Measurements from ENCODE around the gene STX8. TPM values are rescaled to one million over a fixed set of nuclear protein-coding genes. Genes with fewer than 3 reads are reported as not detected.

Gene STX8
- total RNA-seq, 1 donor, result 77.5 TPM

DNA sequence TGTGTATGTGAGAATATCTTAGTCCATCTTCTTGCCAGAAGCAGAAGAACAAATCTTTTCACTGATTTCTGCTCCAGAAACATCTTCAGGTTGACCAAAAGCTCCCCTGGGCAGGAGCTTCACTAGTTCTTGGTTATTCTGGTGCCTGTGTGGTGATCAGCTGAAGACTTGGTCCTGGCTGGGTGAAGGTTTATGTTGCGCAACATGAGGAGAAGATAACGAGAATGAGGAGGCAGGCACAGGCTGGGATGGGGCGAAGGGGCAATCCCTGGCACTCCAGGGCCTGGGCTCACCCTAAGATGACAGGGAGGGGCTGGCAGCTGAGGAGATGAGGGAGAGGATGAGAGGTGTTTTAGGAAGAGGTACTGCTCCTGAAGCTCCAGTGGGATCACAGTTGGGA lies 322.3 kb downstream of the STX8 start:
- TF ChIP-seq, protein P1, sequence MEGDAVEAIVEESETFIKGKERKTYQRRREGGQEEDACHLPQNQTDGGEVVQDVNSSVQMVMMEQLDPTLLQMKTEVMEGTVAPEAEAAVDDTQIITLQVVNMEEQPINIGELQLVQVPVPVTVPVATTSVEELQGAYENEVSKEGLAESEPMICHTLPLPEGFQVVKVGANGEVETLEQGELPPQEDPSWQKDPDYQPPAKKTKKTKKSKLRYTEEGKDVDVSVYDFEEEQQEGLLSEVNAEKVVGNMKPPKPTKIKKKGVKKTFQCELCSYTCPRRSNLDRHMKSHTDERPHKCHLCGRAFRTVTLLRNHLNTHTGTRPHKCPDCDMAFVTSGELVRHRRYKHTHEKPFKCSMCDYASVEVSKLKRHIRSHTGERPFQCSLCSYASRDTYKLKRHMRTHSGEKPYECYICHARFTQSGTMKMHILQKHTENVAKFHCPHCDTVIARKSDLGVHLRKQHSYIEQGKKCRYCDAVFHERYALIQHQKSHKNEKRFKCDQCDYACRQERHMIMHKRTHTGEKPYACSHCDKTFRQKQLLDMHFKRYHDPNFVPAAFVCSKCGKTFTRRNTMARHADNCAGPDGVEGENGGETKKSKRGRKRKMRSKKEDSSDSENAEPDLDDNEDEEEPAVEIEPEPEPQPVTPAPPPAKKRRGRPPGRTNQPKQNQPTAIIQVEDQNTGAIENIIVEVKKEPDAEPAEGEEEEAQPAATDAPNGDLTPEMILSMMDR (IDR thresholded peaks at IDR 0.05; ENCODE audit: insufficient read depth, low read length), result no peak
- H3K4me3 ChIP-seq (ENCODE audit: low read depth, low read length), result no peak overlapping the region
- DNase-seq (ENCODE audit: low read depth), result no peak

DNA sequence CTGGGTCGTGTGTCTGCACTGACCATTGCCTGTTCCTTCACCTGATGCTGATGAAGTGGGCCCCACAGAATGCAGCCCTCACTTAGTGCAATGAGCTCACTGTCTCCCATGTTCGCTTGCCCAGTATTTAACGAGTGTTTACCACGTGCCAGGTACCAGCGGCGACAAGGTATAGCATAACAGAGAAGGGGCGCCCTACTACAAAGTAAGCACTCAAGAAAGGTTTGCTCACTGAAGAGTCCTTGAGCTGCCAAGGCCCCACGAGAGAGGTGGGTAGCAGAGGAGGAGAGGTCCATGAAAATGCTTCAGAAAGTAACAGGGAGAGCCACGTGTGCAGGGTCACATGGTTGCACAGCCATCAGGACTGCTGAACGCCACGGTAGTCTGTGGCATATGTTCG lies 324.3 kb downstream of the STX8 start:
- no peak overlapping the region for H3K4me3 ChIP-seq (ENCODE audit: low read depth, low read length)
- DNase-seq (ENCODE audit: low read depth), result no peak

DNA sequence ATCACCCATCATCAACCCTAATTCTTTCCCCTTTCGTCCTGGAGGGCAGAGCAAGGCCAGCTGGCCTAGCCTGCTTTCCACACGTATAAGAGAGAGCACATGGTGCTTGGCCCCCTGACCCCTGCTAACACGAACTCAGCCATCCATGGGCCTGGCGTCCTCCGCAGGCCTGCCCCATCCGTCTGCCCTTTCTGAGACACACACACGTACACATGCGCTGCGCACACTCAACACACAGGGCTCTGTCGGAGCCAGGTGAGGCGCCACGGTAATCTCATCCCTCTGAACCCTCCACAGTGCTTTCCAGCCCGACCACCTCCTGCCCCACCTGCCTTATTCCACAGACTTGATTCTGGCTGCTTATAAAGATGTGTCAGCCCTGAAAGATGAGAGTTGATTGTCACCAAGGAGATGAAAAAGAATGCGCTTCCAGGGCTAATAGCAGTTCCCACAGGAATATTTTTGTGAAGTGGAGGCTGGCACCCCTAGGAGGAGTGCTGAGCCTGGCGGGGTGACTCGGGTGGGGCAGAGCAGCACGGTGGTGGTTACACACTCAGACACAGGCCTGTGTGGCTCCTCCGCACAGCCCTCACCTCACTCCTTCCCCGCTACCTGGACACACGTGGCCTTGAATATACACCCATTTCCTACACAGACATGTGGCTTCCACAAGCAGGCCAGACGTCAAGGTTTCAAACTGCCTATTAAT lies 326.2 kb downstream of the STX8 start:
- TF ChIP-seq, protein P1 (IDR thresholded peaks at IDR 0.05; ENCODE audit: insufficient read depth, low read length), result no peak
- DNase-seq (ENCODE audit: low read depth), result no peak
- H3K4me3 ChIP-seq (ENCODE audit: low read depth, low read length), result no peak overlapping the region

More for the DNA sequence above, 324.3 kb downstream of the STX8 start:
- TF ChIP-seq, protein P1 (IDR thresholded peaks at IDR 0.05; ENCODE audit: insufficient read depth, low read length), result no peak

DNA sequence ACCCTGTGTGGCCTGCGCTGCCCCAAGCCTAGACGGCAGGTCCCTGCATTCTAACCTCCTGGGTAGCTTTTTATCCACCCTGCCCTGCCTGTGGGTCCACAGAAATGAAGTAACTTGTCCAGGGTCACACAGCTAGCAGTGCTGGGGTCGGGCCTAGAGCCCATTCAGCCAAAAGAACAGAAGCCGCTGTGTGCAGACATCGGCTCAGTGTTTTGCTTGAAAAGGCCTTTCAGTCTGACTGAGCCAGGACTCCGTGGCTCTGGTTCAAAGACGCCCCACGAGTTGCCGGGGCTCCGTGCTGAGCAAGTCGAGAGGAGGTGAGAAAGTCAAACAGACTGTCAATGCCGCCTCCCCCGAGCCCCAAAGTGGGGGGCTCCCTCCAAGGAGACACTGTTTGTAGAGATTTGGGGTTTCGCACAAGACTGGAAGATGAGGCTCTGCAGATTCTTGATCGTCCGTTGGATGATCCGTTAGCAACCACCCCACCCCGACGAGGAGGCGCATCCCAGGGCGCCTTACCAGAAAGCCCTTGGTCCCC lies 328.1 kb downstream of the STX8 start:
- TF ChIP-seq, protein P1 (IDR thresholded peaks at IDR 0.05; ENCODE audit: insufficient read depth, low read length), result no peak
- no peak overlapping the region for H3K4me3 ChIP-seq (ENCODE audit: low read depth, low read length)
- no peak for DNase-seq (ENCODE audit: low read depth)

DNA sequence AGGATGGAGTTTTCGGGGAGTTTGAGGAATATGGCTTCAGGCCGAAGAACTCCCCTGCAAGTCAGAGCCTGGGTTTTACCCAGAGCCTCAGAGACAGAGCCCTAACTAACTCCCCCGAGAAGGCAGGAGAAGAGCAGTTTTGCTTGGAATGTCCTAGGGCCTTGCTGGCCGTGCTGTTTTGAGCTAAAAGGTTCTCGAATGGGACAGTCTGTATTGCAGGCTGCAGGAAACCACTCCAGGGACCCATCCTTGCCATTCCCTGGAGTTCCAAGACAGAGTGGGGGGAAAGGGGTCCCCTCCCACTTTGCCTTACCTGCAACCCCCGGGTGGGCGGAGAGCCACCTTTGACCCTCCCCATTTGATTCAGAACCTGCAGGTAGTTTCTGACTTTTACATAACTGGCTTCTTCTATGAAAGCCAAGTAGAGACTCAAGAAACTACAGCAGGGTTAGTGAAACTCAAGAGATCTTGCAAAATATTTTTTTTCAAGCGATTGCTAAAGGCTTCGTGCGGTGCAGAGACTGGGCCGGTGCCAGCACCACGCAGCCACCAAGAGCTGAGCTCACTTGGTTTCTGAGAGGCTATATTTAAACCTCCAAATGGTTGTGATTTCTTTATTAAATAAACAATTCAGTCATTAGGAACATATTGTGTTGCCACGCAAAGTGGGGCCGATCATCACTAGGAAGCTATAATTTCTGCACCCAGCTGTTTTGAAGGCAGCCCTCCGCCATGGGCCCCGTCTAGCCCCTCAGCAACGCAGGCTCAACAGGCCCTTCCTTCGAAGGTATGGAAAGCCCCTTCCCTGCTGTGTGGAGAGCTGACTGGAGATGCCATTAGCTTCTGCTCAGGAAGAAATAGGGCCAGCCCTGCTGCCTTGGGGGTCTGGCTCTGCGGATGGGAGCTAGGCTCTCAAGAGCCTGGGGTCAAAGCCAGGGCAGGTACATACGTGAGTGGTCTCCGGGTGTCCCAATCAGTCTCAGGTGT lies 331.3 kb downstream of the STX8 start:
- DNase-seq (ENCODE audit: low read depth), result peak; percentile 79
- no peak overlapping the region for H3K4me3 ChIP-seq (ENCODE audit: low read depth, low read length)
- TF ChIP-seq, protein P1 (IDR thresholded peaks at IDR 0.05; ENCODE audit: insufficient read depth, low read length), result no peak

DNA sequence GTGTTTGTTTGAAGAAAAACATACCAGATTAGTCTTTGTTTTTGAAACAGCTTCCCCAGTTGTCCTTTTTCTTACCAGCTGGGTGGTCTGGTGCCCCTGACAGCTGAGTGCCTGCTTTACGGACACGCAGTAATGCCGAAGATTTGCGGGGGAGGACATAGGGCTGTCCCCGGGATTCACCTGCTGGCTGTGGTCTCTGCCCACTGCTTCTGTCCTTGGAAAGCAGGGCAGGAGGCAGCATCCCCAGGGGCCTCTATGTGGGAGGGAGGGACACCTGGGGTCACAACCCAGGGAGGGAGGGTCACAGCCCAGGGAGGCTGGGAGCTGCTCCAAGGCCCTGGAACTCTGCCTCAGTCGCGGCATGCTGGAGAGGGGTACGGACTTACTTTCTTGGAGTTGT lies 332.6 kb downstream of the STX8 start:
- H3K4me3 ChIP-seq (ENCODE audit: low read depth, low read length), result no peak overlapping the region
- TF ChIP-seq, protein P1 (IDR thresholded peaks at IDR 0.05; ENCODE audit: insufficient read depth, low read length), result no peak
- no peak for DNase-seq (ENCODE audit: low read depth)
